Left cardiac atrium (tissue), 4 donors: ENCODE measurements around the gene UPK3A. TPM values are rescaled to one million over a fixed set of nuclear protein-coding genes. Genes with fewer than 3 reads are reported as not detected.
A peak's percentile ranks its signal among the peaks of the same experiment; 100 is the strongest.
"Not testable (repeated sequence)": the region's sequence is repeated elsewhere in the genome, so short reads cannot be mapped to it uniquely, and the experiment has no call there.

ENCODE experiments used
- ATAC-seq, 2 donors: fragments of 200-7000 bp; cut with Tn5 transposase; one replicate each; pipeline ENCODE4 v1.9.1; 2020; ENCODE audit warnings: mild to moderate bottlenecking in 2 of 2, moderate library complexity in 2 of 2
- DNase-seq: peaks from one replicate; pipeline ENCODE4 v3.0.0-alpha.2; 2020
- intact Hi-C, 2 donors: fragments of 100-400 bp; cut with DNase I; formaldehyde crosslinking; loops; one replicate each; pipeline versions ENCODE4 v1.14.1 to v1.15.1; 2022 to 2023
- total RNA-seq, 2 donors: library from RNA; stranded (reverse); fragmentation: NEBNext Ultra II Directional; extraction: Animal tissue kit (Norgen Biotek cat#: 25700); gene quantifications; one replicate each; pipeline ENCODE4 v1.2.1, GENCODE V29; 2021
- donor health status: DM: no; HTN: yes; CAD: no.
- donor health status: DM: no; HTN: yes; CAD: no; lungs with severe emphysema.
- donor health status: DM: yes; HTN: yes; CAD: no.
- donor health status: Dilated cardiomyopathy.

Gene UPK3A
- total RNA-seq, 2 donors from 2014 or later, result 0.29 TPM; not detected in 1

DNA sequence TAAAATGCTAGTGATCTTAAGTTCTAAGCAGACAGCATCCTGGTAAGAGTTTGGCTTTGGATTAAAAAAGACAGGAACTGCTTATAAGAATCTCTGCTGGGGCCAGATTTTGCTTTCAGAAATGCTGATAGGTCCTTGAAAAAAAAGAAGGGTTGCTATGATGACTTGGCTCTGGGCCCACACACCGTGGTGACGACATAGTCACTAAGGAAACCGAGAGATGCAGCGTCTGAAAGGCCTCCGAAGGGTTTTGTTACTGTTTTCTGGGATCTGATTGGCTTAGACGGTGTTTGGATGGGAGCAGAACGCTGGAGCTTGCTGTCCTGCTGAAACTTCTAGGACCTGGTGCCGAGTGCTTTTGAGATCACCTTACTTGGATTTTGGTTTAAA lies 33.4 kb downstream of the UPK3A start:
- peak; percentile 48 to 72 for ATAC-seq
- intact Hi-C loops, result no loop called here
- peak; percentile 86 for DNase-seq

DNA sequence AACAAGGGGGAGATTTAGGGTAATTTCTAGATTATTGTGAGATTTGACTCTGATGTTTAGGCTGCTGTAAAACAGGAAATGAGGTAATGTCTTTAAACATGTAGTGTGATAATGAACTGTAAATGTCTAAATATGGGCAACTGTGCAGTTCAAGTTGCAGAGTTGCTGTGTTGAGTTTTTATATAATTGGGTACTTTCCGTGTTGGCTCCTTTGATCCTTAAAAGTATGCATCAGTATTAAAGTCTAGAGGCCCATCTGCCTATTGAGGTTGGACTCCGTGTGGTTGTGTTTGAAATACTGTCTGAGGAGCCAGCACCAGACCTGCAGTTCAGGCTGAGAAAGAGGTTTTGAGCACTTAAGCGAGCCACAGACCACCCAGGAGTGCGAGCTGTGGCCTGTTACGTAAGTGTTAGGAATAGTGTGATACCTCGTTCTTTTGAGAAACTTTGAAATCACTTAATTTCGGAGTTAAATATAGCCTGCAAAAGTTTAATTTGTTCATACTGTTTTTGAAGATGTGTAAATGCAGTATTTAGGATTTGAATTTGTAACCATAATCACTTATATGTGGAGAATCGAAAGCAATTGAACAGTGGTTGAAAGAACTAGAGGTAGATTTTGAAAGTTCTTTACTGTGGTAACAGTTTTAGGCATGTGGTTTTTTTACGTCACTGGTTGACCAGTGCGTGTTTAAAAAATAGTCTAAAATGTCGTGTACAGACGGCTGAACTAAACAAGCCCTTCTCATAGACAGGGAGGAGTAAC lies 34.0 kb downstream of the UPK3A start:
- DNase-seq, result no peak
- peak in 1 of 2 donors; percentile 3 for ATAC-seq
- intact Hi-C loops, result no loop called here

DNA sequence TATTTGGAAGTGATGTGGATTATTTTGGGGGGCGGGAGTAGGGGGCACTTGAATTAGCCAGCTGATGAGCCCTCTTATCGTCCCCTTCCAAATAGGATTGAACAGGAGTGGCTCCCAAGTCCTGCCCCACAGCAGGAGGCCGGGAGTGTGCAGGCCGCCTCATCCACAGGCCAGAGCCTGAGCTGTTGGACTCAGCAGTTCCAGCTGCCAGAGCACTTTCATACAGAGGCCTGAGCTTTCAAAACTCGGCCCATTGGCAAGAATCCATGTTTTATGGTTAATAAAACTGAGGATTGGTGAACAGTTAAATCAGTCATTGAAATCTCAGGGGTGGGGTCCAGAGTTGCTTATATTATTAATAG lies 34.6 kb downstream of the UPK3A start:
- ATAC-seq, result peak; percentile 67

DNA sequence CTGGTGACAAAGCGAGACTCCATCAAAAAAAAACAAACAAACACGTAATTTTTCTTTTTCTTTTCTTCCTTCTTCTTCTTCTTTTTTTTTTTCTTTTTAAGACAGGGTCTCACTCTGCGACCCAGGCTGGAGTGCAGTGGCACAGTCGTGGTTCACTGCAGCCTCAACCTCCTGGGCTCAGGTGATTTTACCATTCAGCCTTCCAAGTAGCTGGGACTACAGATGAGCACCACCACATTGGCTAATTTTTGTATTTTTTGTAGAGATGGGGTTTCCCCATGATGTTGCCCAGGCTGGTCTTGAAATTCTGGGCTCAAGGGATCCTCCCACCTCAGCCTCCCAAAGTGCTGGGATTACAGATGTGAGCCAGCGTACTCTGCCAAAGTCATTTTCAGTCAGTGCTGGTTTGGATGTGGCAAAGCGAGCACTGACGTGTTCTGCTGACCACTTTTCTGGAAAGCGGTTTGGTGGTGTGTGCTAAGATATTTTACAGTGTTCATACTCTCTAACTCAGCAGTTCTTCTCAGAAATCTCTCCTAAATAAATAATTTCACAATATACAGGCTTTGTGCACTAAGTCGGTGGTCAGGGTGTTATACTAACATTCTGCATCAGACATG lies 35.7 kb downstream of the UPK3A start:
- ATAC-seq (peak in 1 of 2 donors; percentile 8), DNase-seq (no peak)
- intact Hi-C loops, result no loop called here

More for the DNA sequence above, 34.6 kb downstream of the UPK3A start:
- peak; percentile 43 for DNase-seq
- intact Hi-C loops, result no loop called here

DNA sequence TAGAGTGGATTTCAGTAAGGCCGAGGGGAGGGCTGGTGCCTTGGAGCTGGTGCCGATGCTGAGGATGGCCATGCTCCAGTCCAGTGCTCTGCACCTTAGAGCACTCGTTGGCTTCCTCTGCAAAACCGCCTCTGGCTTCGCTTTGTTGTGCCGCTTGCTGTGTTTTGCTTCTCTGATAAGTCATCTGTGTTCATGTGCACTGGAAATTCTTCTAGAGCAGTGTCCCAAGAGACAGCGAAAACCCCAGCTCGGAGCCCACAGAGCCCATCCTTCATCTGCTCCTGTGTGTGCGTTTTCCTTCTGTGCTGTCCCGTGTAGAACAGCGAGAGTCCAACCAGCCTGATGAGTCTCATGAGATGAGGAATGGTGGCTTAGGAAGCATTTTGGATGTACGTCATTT lies 37.1 kb downstream of the UPK3A start:
- ATAC-seq (no peak), DNase-seq (no peak)
- intact Hi-C loops, result no loop called here

DNA sequence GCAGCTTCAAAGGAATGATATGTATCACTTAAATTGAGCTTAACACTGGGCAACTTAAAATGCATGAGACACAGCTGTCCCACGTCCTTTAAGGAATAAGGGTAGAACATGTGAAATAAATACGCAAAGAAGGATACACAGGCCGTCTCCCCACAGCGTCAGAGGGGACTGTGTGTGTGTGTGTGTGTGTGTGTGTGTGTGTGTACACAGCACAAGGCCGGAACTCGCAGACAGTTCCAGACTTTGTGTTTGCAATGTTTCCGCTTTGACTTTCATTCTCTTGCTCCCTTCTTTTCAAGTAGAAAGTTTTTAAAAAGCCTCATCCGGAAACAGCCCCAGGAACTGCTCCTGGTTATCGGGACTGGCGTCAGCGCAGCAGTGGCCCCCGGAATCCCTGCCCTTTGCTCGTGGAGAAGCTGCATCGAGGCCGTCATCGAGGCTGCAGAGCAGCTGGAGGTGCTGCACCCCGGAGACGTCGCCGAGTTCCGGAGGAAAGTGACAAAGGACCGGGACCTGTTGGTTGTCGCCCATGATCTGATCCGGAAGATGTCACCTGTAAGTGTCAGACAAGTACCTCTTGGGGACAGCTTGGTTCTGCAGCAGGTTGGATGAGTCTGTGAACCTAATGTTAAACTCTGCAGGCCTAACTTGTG lies 38.2 kb downstream of the UPK3A start:
- no peak for ATAC-seq
- intact Hi-C loops, result no loop called here
- DNase-seq, result no peak

DNA sequence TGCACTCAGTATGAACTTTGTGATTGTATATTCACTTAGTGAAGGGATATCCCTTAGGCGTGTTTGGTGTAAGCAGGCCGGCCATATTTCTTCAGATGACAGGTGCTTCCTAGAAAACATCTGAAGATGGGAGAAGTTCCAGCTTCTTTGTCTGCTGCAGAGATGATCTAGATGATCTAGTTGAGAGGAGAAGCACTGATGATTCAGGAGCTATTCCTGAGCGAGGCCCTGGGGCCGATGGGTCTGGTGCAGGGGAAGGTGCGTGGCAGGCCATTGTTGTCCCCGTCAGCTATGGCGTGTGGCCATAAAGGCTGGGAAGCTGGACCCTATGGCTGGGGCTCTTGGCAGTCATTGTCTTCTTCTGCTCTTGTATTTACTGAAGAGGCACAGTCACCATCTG lies 38.9 kb downstream of the UPK3A start:
- DNase-seq (no peak), ATAC-seq (no peak)
- intact Hi-C loops, result no loop called here

DNA sequence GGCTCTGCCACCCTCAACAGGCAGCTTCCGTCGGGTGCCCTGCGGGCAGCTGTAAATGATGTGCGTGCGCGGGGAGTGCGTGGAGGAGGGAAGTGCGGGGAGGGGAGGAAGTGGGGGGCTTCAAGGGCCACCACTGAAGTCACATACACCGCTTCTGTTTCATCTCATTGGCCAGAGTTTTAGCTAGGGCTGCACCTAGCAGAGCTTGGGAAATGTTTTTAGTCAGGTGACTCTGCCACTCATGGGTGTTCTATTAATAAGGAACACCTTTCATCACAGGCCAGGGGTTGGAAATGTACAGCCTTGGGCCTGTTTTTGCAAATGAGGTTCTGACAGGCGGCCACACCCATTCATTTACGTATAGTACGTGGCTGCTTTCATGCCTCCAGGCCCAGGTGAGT lies 39.6 kb downstream of the UPK3A start:
- DNase-seq (no peak), ATAC-seq (no peak)
- intact Hi-C loops, result no loop called here

DNA sequence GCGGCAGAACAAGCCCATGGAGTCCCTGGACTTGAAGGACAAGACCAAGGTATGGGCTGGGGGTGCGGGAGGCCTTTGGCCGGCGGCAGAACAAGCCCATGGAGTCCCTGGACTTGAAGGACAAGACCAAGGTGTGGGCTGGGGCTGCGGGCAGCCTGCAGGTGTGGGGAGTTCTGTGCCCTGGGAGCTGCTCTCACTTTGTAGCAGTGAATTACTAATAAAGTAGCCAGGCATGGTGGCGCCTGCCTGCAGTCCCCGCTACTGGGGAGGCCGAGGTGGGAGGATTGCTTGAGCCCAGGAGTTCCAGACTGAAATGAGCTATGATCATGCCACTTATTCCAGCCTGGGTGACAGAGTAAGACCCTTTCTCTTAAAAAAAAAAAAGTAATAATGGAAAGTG lies 43.5 kb downstream of the UPK3A start:
- DNase-seq, ATAC-seq, intact Hi-C loops: not testable (repeated sequence)

DNA sequence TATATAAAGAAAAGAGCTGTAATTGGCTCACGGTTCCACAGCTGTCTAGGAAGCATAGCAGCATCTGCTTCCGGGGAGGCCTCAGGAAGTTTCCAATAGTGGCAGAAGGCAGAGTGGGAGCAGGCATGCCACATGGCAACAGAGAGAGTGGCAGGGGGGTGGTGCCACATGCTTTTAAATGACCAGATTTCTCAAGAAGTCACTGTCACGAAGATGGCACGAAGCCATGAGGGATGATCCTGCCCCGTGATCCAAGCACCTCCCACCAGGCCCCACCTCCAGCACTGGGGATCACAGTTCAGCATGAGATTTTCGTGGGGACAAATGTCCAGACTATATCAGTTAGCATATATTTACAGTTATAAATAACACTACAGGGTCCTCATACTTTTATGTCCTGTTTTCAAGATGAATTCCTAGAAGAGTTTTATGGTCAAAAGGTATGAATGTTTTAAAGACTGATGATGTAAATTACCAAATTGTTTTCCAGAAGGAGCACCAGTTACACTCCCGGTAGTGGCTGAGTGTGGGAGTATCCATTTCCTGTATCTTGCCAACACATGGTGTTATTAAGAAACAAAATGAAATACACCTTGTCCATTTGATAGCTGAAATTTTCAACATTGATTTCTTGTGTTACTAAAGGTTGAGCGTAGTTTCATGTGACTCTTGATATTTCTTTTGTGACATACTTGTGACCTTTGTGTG lies 44.2 kb downstream of the UPK3A start:
- DNase-seq (peak; percentile 50), ATAC-seq (peak; percentile 35 to 36)
- intact Hi-C loops, result no loop called here

DNA sequence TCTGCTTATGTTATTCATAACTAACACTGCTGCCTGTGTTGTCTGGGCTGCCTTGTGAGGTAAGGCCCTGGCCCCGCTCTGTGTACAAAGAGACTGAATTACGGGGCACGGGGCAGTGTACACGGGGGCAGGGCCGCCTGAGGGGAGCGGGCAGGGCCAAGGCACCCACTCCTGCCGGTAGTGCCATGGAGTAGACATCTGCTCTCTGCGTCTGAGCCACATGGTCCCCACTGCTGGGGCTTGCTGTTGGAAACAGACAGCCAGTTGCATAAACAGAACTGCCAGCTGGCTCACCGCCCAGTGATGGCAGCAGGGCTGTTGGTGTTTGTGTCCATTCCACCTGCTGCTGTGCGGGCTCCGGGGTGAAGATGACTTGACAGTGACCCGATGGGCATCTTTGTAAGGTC lies 44.8 kb downstream of the UPK3A start:
- ATAC-seq, result peak; percentile 62 to 74

DNA sequence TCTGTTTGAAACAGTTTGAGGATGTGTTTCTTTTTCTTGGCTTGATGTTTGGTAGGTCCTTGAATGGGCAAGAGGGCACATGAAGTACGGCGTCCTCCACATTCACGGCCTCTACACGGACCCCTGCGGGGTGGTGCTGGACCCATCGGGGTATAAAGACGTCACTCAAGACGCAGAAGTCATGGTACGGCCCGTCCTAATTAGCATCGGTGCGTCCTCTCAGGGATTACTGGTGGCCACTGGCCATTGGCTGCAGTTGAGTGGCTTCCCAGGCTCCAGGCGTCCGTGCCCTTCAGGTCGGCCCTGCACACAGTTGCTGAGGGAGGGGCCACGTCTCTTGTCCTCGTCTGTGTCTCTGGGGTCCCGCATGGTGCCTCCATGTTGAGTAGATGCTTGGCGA lies 45.8 kb downstream of the UPK3A start:
- ATAC-seq, result no peak
- intact Hi-C loops, result no loop called here
- no peak for DNase-seq

More for the DNA sequence above, 44.8 kb downstream of the UPK3A start:
- intact Hi-C loops, result no loop called here
- peak; percentile 80 for DNase-seq

DNA sequence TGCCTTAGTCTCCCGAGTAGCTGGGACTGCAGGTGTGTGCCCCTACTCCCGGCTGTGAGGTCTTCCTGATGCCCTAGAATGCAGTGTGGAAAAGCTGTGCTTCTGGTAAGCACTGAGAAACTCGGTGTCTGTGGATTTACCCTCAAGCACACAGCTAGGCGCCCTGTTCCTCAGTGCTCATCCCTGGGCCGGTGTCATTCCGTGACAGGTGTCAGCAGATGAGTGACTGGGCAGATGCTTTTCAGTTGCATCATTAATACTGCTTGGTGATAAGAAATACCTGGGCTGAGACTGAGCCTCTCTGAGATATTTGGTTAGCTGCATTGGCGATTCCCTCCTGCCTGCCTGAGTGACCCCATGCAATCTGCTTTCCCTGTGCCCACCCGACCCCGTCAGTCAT lies 46.7 kb downstream of the UPK3A start:
- DNase-seq (no peak), ATAC-seq (no peak)
- intact Hi-C loops, result no loop called here

DNA sequence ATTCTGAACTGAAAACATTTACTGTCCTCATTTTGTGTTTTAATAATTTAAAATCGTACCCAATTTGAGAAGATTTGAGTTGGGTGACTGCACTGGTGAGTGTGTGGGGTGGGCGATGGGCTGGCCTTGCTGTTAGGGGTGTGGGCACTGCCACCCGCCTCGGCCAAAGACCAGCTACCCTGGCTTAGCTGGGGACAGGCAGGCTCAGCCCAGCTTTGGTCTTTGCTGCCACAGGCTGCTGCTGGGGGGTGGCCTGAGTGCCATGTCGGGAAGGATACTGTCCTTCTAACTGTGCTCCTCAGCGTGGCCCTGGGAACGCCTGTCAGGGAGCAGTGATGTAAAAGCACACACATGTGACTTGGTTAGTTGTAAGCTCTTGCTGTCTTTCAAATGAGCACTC lies 47.3 kb downstream of the UPK3A start:
- ATAC-seq, result no peak
- no peak for DNase-seq
- intact Hi-C loops, result no loop called here

DNA sequence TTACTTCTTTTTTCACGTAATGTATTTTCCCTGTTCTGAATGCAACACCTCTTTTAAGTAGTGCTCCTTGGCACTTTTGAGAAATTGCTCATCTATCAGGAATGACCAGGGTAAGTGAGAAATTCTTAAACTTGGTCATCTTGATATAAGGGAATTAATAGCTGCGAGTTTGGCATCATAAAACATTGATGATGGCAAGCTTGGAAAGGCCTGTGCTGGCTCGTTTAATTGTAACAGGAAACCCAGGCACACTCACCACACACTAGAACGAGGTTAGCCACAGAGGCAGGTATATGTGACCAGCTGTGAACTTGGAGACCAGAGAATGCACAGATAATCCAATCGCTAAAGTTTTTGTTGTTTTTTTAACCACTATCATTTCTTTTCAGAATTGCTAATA lies 49.3 kb downstream of the UPK3A start:
- DNase-seq, result no peak
- intact Hi-C loops, result no loop called here
- ATAC-seq, result peak; percentile 8 to 19

DNA sequence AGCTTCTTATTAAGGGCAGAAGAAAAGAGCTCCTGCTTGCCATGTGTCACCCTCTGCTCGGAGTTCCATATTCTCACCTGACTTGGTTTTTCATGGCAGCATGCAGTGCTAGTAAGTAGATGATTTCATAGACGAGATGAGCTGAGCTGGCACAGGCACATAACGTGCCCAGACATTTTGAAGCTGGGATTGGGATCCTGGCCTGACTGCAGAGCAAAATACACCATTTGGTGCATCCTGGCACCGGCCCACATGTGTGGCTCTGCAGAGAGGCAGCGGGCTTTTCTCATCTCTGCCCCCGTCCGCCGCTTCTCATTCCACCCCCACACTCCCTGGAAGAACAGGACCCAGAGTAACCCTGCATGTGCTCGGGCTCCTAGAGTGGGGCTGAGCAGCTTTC lies 49.8 kb downstream of the UPK3A start:
- DNase-seq, result no peak
- peak in 1 of 2 donors; percentile 4 for ATAC-seq
- intact Hi-C loops, result no loop called here

DNA sequence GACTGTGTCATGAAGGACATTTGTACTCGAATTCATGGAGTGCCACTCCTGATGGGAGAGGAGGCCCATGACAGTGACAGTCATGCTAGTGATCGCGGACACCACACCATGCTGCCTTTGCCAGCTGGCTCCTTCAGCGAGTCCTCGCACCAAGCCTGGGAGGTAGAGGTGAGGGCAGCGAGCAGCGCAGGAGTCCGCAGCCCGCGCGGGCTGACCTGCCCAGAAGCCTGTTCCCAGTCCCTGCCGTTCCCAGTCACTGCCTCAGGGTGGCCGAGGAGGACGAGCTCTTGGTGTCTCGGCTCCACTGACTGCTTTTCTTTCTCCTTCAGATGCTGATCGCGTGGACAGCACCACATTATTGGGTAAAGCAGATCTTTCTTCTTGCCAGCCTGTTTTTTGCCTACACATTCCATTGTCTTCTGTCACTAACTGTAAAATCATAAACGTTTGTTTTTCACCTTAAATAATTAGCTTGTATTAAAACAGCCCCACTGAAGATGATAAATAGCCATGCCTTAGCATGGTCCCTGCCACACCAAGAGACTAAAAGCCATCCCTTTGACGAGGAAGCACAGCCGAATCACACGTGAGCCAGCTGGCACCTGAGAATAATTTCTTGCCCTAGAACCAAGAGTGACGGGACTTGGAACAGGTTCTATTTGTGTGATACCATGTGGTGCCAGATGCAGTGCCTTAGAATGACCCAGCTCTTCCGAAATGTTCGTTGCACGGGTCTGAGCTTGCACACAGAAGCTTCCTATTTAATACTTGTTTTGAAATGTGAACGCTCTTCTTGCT lies 50.5 kb downstream of the UPK3A start:
- ATAC-seq, result peak; percentile 85 to 87
- intact Hi-C loops, result no loop called here
- DNase-seq, result peak; percentile 77

DNA sequence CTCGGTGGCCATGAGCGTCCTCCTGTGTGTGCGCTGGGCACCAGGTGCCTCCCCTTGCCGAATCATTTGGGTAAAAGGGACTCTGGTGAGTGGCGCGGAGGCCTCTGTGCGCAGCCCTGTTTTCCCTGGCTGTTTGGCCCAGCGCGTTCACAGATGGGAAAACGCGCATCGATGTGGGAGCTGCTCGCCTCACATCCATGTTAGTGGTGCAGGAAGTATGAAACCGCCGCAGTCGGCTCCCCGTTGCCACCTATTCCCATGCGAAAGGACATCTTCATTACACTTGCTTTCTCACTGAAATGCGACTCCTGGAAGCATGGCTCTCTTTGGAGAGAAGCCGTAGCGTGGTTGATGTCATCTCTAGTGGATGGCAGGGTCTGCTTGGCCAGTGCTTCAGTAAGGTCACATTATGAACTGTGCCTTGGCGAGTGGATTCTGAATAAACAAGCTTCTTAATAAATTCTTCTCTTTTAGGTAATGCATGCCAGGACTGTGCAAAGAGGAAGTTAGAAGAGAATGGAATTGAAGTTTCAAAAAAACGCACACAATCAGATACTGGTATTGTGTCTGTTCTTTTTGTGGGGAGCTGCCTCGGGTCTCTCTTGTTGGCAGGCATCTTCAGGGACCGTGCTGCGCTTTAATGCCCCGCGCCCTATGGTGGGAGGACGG lies 51.2 kb downstream of the UPK3A start:
- ATAC-seq (no peak), DNase-seq (no peak)
- intact Hi-C loops, result no loop called here
